Skeletal muscle cell (primary cell): ENCODE data around the gene SMAD6.

Experiments
- DNase-seq: peaks from one replicate; pipeline ENCODE4 v3.0.0-alpha.2; 2010; ENCODE audit warnings: low read depth
- H3K4me3 ChIP-seq: 2 replicates; pipeline ENCODE4 v1.5.1; 2011; ENCODE audit warnings: low read depth, mild to moderate bottlenecking, control low read depth, low read length, moderate library complexity

SMAD6 gene

GRCh38 chr15:66779331-66780009, 77.4 kb downstream of the SMAD6 start:
- no peak overlapping the region for H3K4me3 ChIP-seq
- no peak for DNase-seq

GRCh38 chr15:66780172-66780972, 78.3 kb downstream of the SMAD6 start:
- peak; percentile 53 for DNase-seq
- H3K4me3 ChIP-seq: no peak overlapping the region

GRCh38 chr15:66780973-66781718, 79.1 kb downstream of the SMAD6 start:
- no peak for DNase-seq

GRCh38 chr15:66782785-66783184, 80.7 kb downstream of the SMAD6 start:
- no peak for DNase-seq
- no peak overlapping the region for H3K4me3 ChIP-seq

More at GRCh38 chr15:66780973-66781718, 79.1 kb downstream of the SMAD6 start:
- no peak overlapping the region for H3K4me3 ChIP-seq

- H3K4me3 ChIP-seq: no peak overlapping the region
- DNase-seq: no peak
Observed at GRCh38 chr15:66783314-66783713, 81.3 kb downstream of the SMAD6 start.

GRCh38 chr15:66783725-66784124, 81.7 kb downstream of the SMAD6 start:
- DNase-seq: no peak
- H3K4me3 ChIP-seq: no peak overlapping the region

GRCh38 chr15:66784174-66784573, 82.1 kb downstream of the SMAD6 start:
- H3K4me3 ChIP-seq: no peak overlapping the region
- DNase-seq: no peak

GRCh38 chr15:66785637-66786036, 83.6 kb downstream of the SMAD6 start:
- DNase-seq: no peak
- no peak overlapping the region for H3K4me3 ChIP-seq

GRCh38 chr15:66786222-66786621, 84.2 kb downstream of the SMAD6 start:
- no peak overlapping the region for H3K4me3 ChIP-seq
- DNase-seq: no peak

GRCh38 chr15:66786708-66787488, 84.9 kb downstream of the SMAD6 start:
- no peak for DNase-seq
- H3K4me3 ChIP-seq: no peak overlapping the region

GRCh38 chr15:66787489-66787871, 85.4 kb downstream of the SMAD6 start:
- no peak for DNase-seq
- H3K4me3 ChIP-seq: no peak overlapping the region

- no peak for DNase-seq
Observed at GRCh38 chr15:66788024-66788423, 86.0 kb downstream of the SMAD6 start.

GRCh38 chr15:66789029-66790025, 87.3 kb downstream of the SMAD6 start:
- DNase-seq: no peak

More at GRCh38 chr15:66788024-66788423, 86.0 kb downstream of the SMAD6 start:
- H3K4me3 ChIP-seq: no peak overlapping the region

GRCh38 chr15:66795851-66796250, 93.8 kb downstream of the SMAD6 start:
- no peak overlapping the region for H3K4me3 ChIP-seq
- no peak for DNase-seq

More at GRCh38 chr15:66789029-66790025, 87.3 kb downstream of the SMAD6 start:
- H3K4me3 ChIP-seq: no peak overlapping the region

- H3K4me3 ChIP-seq: no peak overlapping the region
- no peak for DNase-seq
Observed at GRCh38 chr15:66796343-66796742, 94.3 kb downstream of the SMAD6 start.

GRCh38 chr15:66797921-66798320, 95.9 kb downstream of the SMAD6 start:
- DNase-seq: no peak
- no peak overlapping the region for H3K4me3 ChIP-seq

GRCh38 chr15:66798426-66799061, 96.5 kb downstream of the SMAD6 start:
- no peak for DNase-seq
- no peak overlapping the region for H3K4me3 ChIP-seq

GRCh38 chr15:66799242-66799641, 97.2 kb downstream of the SMAD6 start:
- no peak for DNase-seq

More at GRCh38 chr15:66799242-66799641, 97.2 kb downstream of the SMAD6 start:
- no peak overlapping the region for H3K4me3 ChIP-seq
